GM19463 (cell line): ENCODE results near the gene SCN4A.
"Not testable (repeated sequence)": the region's sequence is repeated elsewhere in the genome, so short reads cannot be mapped to it uniquely, and the experiment has no call there.

Experiments
- ATAC-seq: cut with Tn5 transposase; IDR thresholded peaks from one replicate; pipeline ENCODE4 v1.9.1; 2021; ENCODE audit warnings: mild to moderate bottlenecking, moderate library complexity; ENCODE audit not compliant: unreplicated experiment

SCN4A gene

DNA sequence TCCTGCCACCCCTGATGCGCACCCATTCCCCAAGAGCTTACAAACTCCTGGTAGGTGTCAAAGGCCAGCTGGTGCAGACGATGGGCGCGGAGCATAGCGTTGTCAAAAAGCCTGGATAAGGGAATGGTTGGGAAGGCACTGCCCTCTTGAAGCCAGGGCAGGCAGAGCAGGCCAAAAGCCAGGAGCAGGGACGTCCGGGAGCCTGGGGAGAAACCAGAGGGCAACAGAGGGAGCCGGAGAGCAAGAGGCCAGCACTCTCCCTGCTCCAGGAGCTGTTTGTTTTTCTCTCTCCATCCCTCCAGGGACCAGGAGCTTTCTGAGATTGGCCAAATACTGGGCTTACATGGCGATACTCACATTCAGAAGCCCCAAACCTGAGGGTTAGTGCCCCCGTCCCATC is 54.4 kb downstream of the SCN4A start:
- ATAC-seq = no peak

DNA sequence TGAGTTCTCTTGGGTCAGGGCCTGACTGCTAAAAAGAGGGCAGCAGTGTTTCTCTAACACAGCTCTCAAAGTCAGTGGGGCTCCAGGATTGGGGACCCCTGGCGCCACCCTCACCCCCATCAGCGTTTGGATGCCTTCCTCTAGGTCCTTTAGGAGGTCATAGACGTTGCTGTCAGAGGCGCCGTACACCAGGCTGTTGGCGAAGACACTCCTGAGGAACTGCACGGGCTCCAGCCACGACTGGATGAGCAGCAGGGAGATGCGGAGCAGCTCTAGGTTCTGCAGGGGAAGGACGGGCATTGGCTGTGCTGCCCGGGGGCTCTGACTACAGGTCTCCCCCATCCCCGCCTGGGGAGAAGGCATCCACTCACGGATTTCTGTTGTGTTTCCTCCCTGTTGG is 55.1 kb downstream of the SCN4A start:
- no peak for ATAC-seq

GRCh38 chr17:63917206-63917605 is 55.5 kb downstream of the SCN4A start:
- ATAC-seq = not testable (repeated sequence)

DNA sequence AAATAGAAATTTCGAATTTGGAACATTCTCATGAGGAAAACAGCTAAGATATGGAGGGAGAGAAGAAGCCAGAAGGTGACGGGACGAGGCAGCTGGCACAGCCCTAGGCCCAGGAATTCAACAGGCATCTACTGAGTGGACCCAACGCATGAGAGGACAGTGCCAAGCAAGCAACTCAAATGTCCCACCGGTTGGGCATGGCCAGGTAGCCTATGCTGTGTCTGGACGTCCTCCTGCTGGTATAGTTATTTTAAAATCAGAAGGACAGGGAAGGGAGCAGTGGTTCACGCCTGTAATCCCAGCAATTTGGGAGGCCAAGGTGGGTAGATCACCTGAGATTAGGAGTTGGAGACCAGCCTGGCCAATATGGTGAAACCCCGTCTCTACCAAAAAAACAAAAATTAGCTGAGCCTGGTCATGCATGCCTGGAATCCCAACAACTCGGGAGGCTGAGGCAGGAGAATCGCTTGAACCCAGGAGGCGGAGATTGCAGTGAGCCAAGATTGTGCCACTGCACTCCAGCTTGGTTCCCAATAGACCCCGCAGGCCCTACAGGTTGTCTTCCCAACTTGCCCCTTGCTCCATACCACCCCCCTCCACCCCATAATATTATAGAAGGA is 56.0 kb downstream of the SCN4A start:
- no peak for ATAC-seq

GRCh38 chr17:63915753-63916152 is 57.0 kb downstream of the SCN4A start:
- ATAC-seq = not testable (repeated sequence)

- ATAC-seq = no peak
Measured at GRCh38 chr17:63914471-63914870, 58.2 kb downstream of the SCN4A start.

DNA sequence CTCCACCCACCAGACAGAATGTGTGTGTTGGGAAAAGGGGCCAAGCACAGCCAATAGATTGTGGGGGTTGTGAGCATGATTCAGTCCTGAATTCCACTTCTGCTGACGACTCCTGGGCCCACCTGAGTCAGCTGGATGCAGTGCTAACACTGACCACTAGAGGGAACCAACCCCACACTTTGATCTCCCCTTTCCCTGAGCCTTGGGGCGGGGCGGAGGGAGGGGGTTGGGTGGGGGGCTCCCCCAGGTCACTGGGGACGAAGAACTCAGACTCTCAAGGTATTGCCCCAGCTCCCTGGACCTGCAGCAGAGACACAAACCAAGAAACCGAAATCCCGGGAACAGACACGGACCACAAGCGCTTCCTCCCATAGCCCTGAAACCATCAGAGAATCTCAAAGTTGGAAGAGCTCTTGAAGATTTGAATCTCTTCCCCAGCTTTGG is 61.0 kb downstream of the SCN4A start:
- ATAC-seq = no peak

- no peak for ATAC-seq
Measured at GRCh38 chr17:63911041-63911635, 61.6 kb downstream of the SCN4A start, which contains the start of gene CSHL1. TSS of gene CSHL1 (minus strand) at chr17:63911258. CDS start at chr17:63911196, 62 bp downstream.

DNA sequence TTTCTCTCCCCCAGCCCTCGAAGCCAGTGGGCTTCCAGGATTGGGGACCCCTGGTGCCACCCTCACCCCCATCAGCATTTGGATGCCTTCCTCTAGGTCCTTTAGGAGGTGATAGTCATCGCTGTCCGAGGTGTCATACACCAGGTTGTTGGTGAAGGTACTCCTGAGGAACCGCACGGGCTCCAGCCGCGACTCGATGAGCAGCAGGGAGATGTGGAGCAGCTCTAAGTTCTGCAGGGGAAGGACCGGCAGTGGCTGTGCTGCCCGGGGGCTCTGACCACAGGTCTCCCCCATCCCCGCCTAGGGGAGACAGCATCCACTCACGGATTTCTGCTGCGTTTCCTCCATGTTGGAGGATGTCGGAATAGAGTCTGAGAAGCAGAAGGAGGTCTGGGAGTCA is 62.6 kb downstream of the SCN4A start:
- ATAC-seq = no peak

- not testable (repeated sequence) for ATAC-seq
Measured at GRCh38 chr17:63909586-63909985, 63.1 kb downstream of the SCN4A start.

GRCh38 chr17:63907161-63907778 is 65.4 kb downstream of the SCN4A start:
- ATAC-seq = not testable (repeated sequence)

GRCh38 chr17:63904796-63905195 is 67.9 kb downstream of the SCN4A start:
- ATAC-seq = not testable (repeated sequence)

DNA sequence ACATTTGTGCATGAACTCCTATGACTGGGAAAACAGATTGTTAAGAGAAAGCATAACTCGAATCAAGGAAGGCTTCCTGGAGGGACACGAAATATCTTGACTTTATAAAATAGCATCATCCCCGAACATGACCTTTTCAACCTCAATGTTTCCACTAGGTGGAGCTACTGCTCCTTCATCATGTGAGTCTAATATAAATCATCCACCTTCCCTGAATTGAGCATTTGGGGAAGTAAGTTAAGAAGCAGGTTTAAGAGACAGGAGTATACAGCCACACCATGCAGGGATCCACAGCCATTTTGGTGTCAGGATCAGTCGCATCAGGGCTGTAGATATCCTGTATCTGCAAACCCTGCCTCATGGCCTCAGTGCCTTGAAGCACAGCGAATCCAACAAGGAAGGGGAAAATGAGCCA is 68.9 kb downstream of the SCN4A start:
- not testable (repeated sequence) for ATAC-seq

DNA sequence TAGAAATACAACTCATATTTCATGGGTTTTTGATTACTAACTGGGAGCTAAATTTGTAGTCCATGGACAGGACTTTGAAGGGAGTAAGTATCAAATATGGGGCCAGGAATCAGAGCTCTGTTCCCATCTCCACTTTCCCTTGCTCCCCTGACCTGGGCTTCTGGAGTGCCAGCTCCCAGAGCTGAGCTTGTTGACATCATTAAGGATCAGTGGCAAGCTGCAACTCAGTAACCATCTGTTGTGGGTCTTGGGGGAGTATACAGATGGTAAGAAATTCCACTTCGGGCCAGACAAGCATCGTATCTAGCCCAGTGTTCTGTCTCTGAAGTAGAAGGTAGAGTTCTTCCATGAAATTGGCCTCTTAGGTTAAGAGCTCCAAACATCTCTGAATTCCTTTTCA is 70.7 kb downstream of the SCN4A start:
- not testable (repeated sequence) for ATAC-seq

- ATAC-seq = peak; percentile 60
Measured at GRCh38 chr17:63898899-63899798, 73.6 kb downstream of the SCN4A start.

DNA sequence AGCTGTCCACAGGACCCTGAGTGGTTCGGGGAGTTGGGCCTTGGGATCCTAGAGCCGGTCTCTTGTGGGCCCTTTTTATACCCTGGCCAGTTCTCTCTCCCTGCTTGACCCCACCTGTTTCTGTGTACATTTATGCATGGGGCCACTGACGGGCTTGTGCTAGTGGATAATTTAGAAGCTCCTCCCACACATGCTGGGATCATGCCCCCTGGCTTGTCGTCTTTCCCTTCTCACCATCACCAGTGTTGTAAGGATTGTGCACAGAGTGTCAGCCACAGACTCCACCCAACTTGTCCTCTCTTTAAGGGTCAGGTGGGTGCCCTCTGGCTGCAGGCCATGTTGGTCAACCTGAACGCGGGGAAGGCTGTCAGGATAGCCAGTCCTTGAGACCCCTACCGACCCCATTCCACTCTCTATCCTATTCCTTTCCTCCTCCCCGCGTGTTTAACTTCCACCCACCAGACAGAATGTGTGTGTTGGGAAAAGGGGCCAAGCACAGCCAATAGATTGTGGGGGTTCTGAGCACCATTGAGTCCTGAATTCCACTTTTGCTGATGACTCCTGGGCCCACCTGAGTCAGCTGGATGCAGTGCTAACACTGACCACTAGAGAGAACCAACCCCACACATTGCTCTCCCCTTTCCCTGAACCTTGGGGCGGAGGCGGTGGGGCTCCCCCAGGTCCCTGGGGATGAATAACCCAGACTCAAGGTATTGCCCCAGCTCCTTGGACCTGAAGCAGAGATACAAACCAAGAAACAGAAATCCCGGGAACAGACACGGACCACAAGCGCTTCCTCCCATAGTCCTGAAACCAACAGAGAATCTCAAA is 76.0 kb downstream of the SCN4A start, which contains the start of gene CSH1:
CSH1 (minus strand) TSS at position 51 of the 831 bp plus-strand sequence. CDS start 63 bp downstream, outside the sequence.
- peak; percentile 51 for ATAC-seq

DNA sequence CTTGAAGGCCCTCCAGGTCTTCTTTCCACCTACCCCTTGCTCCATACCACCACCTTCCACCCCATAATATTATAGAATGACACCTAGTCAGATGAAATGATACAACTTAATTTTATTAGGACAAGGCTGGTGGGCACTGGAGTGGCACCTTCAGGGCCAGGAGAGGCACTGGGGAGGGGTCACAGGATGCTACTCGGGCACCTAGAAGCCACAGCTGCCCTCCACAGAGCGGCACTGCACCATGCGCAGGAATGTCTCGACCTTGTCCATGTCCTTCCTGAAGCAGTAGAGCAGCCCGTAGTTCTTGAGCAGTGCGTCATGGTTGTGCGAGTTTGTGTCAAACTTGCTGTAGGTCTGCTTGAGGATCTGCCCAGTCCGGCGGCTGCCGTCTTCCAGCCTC is 77.9 kb downstream of the SCN4A start:
- not testable (repeated sequence) for ATAC-seq

DNA sequence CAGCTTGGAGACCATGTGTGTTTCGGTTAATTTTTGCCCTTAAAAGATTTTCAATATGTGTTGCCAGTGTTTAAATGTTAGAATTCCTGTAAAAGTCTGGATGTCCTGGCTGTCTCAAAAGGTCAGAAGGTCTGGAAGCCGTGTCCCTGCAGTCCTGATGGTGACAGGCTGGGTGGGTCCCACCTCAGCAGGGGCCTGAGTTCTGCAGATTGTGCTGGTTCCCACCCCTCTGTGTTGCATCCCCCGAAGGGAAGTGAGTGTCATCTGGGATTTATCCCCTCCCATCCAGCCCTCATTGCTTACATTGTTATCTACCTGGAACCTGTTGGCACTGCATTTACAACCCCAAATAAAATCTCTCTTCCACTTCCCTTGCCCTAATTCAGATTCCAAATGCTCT is 78.7 kb downstream of the SCN4A start:
- ATAC-seq = not testable (repeated sequence)

DNA sequence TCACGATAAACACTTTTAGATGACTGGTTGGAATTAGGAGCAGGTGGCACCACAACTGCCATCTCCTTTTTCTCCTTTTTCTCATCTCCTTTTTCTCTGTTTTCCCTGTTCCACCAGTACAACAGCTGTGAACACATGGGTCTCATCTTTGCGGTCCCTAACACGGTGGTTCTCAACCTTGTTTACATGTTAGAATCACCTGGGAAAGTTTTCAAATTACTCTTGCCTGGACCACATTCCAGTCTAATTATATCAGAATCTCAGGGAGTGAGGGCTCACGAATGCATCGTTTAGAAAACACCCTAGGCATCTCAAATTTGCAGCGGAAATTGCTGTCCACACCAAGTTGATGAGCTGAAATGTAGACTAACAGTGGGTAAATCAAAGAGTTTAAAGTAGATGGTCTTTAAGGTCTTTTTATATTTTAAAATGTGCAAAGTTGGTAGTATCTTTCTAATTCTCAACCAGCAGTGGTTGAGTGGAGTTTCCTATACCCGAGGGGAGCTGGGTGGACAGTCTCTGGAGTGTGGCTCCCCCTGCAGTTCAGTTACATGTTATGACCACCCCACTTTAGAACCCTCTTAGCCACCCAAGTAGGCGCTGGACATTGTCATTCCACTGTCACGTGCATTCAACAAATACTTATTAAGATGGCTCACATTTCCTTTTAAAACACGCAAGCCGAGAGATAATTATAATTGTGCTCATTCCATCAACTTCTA is 80.2 kb downstream of the SCN4A start:
- ATAC-seq = not testable (repeated sequence)
